Measurements from ENCODE around the gene ZNF48.

GRCh38 chr16:30368122-30368791, 27.0 kb upstream of the ZNF48 start:
- TF ChIP-seq CTCF (conservative IDR thresholded peaks at IDR 0.05; ENCODE audit: low read length) (no peak), EZH2phosphoT487 (IDR thresholded peaks at IDR 0.05; ENCODE audit: borderline replicate concordance, low read depth, low read length) (no peak)

Measured in OCI-LY7 (cell line).